ENCODE data around the gene FOXP2.

DNA sequence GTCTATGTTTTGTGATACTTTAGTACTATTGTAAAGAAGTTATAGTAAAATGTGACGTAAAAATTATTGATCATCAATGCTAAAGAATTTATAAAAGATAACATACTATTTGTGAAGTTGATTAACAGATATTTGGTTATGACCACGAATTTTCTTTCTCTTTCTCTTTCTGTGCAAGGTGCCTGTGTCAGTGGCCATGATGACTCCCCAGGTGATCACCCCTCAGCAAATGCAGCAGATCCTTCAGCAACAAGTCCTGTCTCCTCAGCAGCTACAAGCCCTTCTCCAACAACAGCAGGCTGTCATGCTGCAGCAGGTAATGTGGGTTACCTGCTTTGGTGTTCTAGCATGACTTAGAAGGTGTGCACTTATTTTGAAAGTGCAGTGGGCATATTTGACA lies 213.7 kb downstream of the FOXP2 start:
- TF ChIP-seq, protein P1, sequence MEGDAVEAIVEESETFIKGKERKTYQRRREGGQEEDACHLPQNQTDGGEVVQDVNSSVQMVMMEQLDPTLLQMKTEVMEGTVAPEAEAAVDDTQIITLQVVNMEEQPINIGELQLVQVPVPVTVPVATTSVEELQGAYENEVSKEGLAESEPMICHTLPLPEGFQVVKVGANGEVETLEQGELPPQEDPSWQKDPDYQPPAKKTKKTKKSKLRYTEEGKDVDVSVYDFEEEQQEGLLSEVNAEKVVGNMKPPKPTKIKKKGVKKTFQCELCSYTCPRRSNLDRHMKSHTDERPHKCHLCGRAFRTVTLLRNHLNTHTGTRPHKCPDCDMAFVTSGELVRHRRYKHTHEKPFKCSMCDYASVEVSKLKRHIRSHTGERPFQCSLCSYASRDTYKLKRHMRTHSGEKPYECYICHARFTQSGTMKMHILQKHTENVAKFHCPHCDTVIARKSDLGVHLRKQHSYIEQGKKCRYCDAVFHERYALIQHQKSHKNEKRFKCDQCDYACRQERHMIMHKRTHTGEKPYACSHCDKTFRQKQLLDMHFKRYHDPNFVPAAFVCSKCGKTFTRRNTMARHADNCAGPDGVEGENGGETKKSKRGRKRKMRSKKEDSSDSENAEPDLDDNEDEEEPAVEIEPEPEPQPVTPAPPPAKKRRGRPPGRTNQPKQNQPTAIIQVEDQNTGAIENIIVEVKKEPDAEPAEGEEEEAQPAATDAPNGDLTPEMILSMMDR (conservative IDR thresholded peaks at IDR 0.05; ENCODE audit: low read length), result no peak
- TF ChIP-seq EZH2phosphoT487 (IDR thresholded peaks at IDR 0.05; ENCODE audit: borderline replicate concordance, low read depth, low read length), result no peak

Measured in OCI-LY7 (cell line).